K562 (cell line): Measurements from ENCODE around the gene ZDHHC24. TPM values are rescaled to one million over a fixed set of nuclear protein-coding genes. Genes with fewer than 3 reads are reported as not detected.
A peak's percentile ranks its signal among the peaks of the same experiment; 100 is the strongest.

Experiments used
- BMI1 ChIP-seq: fragments of 150-350 bp; IDR thresholded peaks from 2 replicates; pipeline ENCODE4 v1.6.1; 2014; ENCODE audit warnings: low read length
- BRF1 ChIP-seq: IDR thresholded peaks from 3 replicates; pipeline ENCODE4 v1.6.1; 2011; ENCODE audit warnings: borderline replicate concordance, mild to moderate bottlenecking; ENCODE audit not compliant: insufficient read length; ENCODE audit errors: extremely low read depth
- CAMTA2 ChIP-seq: fragments of 250-450 bp; sonication (Bioruptor Pico); conservative IDR thresholded peaks from 2 replicates; pipeline ENCODE4 v1.5.1; 2022
- CREM ChIP-seq: IDR thresholded peaks from 2 replicates; pipeline ENCODE4 v1.6.1; 2014; ENCODE audit warnings: antibody characterized with exemption, low read depth
- E2F6 ChIP-seq, 2 experiments: IDR thresholded peaks; 2 replicates each; pipeline ENCODE4 v1.6.1; 2011; ENCODE audit warnings: borderline replicate concordance in 1 of 2, control low read depth in 1 of 2, low read depth in 1 of 2, low read length in 1 of 2, mild to moderate bottlenecking in 1 of 2, mixed read lengths in 1 of 2, moderate library complexity in 1 of 2; ENCODE audit not compliant: insufficient read depth in 1 of 2, insufficient read length in 1 of 2, poor library complexity in 1 of 2, severe bottlenecking in 1 of 2; ENCODE audit errors: extremely low read depth in 1 of 2
- L3MBTL2 ChIP-seq: fragments of 450-650 bp; IDR thresholded peaks from 2 replicates; pipeline ENCODE4 v1.6.1; 2016; ENCODE audit warnings: mild to moderate bottlenecking, moderate library complexity
- MAFF ChIP-seq: IDR thresholded peaks from 2 replicates; pipeline ENCODE4 v1.6.1; 2012; ENCODE audit warnings: low read length, improper control_type of control experiment
- MTF1 ChIP-seq: fragments of 250-450 bp; sonication (Bioruptor Pico); IDR thresholded peaks from 2 replicates; pipeline ENCODE4 v1.9.0; 2021; ENCODE audit warnings: moderate library complexity, mild to moderate bottlenecking, inconsistent platforms, borderline replicate concordance
- POLR2AphosphoS2 ChIP-seq: IDR thresholded peaks from 2 replicates; pipeline ENCODE4 v1.6.1; 2012; ENCODE audit warnings: low read length, improper control_type of control experiment
- RNF2 ChIP-seq: sonication (generic); IDR thresholded peaks from 2 replicates; pipeline ENCODE4 v1.6.1; 2016
- SAP30 ChIP-seq: fragments of 200-600 bp; sonication (generic); IDR thresholded peaks from 2 replicates; pipeline ENCODE4 v1.6.1; 2012; ENCODE audit warnings: borderline replicate concordance, low read depth, mild to moderate bottlenecking, moderate library complexity, low read length, control low read depth, inconsistent platforms; ENCODE audit not compliant: insufficient read depth, poor library complexity, severe bottlenecking
- SP2 ChIP-seq: IDR thresholded peaks from 2 replicates; pipeline ENCODE4 v1.6.1; 2011; ENCODE audit warnings: mild to moderate bottlenecking, low read depth, low read length, moderate library complexity; ENCODE audit not compliant: poor library complexity, severe bottlenecking; ENCODE audit errors: extremely low read depth
- ZFX ChIP-seq: sonication (generic); formaldehyde crosslinking; IDR thresholded peaks from 2 replicates; pipeline ENCODE4 v1.8.0; 2022; ENCODE audit warnings: mild to moderate bottlenecking, missing genetic modification reagents, moderate library complexity
- ZNF316 ChIP-seq: fragments of 450-650 bp; IDR thresholded peaks from 2 replicates; pipeline ENCODE4 v1.6.1; 2016
- ZNF717 ChIP-seq: fragments of 250-450 bp; sonication (Bioruptor Pico); IDR thresholded peaks from 2 replicates; pipeline ENCODE4 v1.5.0; 2021
- polyA plus RNA-seq, 8 experiments: library from polyadenylated mRNA; depleted of rRNA in 4 of 8; stranded (reverse) in 5 of 8; unstranded in 3 of 8; fragments of >200 nt; fragmentation: Nextera tagmentation in 2 of 8; fragmentation: Illumina TruSeq in 1 of 8; extraction: Ambion mirVana in 2 of 8; extraction: Trizol in 1 of 8; gene quantifications; 2 replicates each; pipeline versions ENCODE4 v1.2.1 to v1.2.3, GENCODE V29; 2011 to 2014; ENCODE audit warnings: inconsistent platforms in 1 of 8, missing spikeins in 1 of 8
- total RNA-seq, 7 experiments: library from RNA; depleted of rRNA in 6 of 7; stranded (reverse); fragments of >200 nt in 6 of 7; fragmentation: Illumina TruSeq in 2 of 7; extraction: Trizol in 2 of 7; gene quantifications; 2 replicates each; pipeline versions ENCODE4 v1.2.1 to v1.2.3, GENCODE V29; 2011 to 2021; ENCODE audit warnings: low replicate concordance in 1 of 7
- TF ChIP-seq, protein P1 (sequence below): IDR thresholded peaks from 3 replicates; pipeline ENCODE4 v1.6.1; 2011; ENCODE audit warnings: borderline replicate concordance, mild to moderate bottlenecking, moderate library complexity; ENCODE audit not compliant: insufficient read length; ENCODE audit errors: extremely low read depth
- TF ChIP-seq, protein P2 (sequence below): fragments of 200-800 bp; sonication (Bioruptor generic); IDR thresholded peaks from 2 replicates; pipeline ENCODE4 v1.6.1; 2017; ENCODE audit warnings: missing genetic modification characterization, missing compliant biosample characterization

The ZDHHC24 gene
- total and polyA plus RNA-seq, 9 of the 15 experiments (the other 6 are each of a cell fraction or from before 2014, with no cell fraction given) = 0.45 to 11.2 (median 2.7) TPM

DNA sequence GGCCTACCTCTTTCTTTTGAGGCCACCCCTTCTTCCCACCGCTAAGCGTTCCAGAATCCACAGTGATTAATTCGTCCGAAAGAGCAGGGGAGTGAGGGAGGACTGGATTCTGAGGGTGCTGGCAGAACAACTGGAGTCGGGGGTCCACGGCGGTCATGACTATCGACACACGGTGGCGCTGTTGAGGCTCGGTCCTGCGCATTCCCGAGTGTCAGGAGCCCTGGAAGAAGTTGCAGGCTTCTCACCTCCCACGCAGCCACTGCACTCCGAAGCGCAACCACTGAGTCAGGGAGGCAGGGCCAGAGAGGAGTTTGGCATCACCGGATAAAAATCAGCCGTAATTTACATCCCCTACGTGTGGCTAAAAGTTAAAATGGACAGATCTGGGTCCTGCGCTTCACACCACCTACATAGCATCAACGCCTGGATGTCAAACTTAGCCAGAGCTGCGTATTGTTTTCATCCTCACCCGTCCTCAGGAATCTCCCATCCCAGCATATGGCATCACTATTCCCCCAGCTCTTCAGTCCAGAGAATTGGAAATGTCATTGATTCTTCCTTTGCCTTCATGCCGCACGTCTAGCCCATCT, 33.3 kb upstream of the ZDHHC24 start (continued):
- TF ChIP-seq, protein P1, sequence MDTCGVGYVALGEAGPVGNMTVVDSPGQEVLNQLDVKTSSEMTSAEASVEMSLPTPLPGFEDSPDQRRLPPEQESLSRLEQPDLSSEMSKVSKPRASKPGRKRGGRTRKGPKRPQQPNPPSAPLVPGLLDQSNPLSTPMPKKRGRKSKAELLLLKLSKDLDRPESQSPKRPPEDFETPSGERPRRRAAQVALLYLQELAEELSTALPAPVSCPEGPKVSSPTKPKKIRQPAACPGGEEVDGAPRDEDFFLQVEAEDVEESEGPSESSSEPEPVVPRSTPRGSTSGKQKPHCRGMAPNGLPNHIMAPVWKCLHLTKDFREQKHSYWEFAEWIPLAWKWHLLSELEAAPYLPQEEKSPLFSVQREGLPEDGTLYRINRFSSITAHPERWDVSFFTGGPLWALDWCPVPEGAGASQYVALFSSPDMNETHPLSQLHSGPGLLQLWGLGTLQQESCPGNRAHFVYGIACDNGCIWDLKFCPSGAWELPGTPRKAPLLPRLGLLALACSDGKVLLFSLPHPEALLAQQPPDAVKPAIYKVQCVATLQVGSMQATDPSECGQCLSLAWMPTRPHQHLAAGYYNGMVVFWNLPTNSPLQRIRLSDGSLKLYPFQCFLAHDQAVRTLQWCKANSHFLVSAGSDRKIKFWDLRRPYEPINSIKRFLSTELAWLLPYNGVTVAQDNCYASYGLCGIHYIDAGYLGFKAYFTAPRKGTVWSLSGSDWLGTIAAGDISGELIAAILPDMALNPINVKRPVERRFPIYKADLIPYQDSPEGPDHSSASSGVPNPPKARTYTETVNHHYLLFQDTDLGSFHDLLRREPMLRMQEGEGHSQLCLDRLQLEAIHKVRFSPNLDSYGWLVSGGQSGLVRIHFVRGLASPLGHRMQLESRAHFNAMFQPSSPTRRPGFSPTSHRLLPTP = no peak
- no peak for TF ChIP-seq MTF1 (CRISPR knock-in tag)
- TF ChIP-seq ZFX (CRISPR knock-in tag) = no peak
- TF ChIP-seq SAP30 = no peak
- peak; percentile 82 for TF ChIP-seq L3MBTL2
- TF ChIP-seq RNF2 = no peak
- TF ChIP-seq ZNF316 = no peak
- TF ChIP-seq E2F6 (IDR thresholded peaks at IDR 0.05; ENCODE audit: borderline replicate concordance in 1 of 2, extremely low read depth in 1 of 2, insufficient read depth in 1 of 2, insufficient read length in 1 of 2, low read depth in 1 of 2, low read length in 1 of 2, poor library complexity in 1 of 2, severe bottlenecking in 1 of 2) = peak in 1 of 2 experiments; percentile 10
- TF ChIP-seq CREM = peak; percentile 29; the same call in 1 of the 2 replicates
- no peak for TF ChIP-seq MAFF
- TF ChIP-seq SP2 = no peak
- TF ChIP-seq CAMTA2 (CRISPR knock-in tag) = no peak
- TF ChIP-seq BMI1 = no peak
- TF ChIP-seq, protein P2, sequence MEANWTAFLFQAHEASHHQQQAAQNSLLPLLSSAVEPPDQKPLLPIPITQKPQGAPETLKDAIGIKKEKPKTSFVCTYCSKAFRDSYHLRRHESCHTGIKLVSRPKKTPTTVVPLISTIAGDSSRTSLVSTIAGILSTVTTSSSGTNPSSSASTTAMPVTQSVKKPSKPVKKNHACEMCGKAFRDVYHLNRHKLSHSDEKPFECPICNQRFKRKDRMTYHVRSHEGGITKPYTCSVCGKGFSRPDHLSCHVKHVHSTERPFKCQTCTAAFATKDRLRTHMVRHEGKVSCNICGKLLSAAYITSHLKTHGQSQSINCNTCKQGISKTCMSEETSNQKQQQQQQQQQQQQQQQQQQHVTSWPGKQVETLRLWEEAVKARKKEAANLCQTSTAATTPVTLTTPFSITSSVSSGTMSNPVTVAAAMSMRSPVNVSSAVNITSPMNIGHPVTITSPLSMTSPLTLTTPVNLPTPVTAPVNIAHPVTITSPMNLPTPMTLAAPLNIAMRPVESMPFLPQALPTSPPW (CRISPR knock-in tag) = no peak
- no peak for TF ChIP-seq POLR2AphosphoS2
- TF ChIP-seq ZNF717 = no peak
- no peak for TF ChIP-seq BRF1
